C4-2B (cell line): ENCODE data around the gene VDAC2.

Experiments
- H3K27ac ChIP-seq: fragments of 450-650 bp; 2 replicates; pipeline ENCODE4 v1.5.1; 2017
- ZFX ChIP-seq: fragments of 450-650 bp; IDR thresholded peaks from 2 replicates; pipeline ENCODE4 v1.6.1; 2017
- TF ChIP-seq, protein P1 (sequence below): fragments of 450-650 bp; conservative IDR thresholded peaks from 2 replicates; pipeline ENCODE4 v1.5.1; 2017; ENCODE audit warnings: mild to moderate bottlenecking

The VDAC2 gene

DNA sequence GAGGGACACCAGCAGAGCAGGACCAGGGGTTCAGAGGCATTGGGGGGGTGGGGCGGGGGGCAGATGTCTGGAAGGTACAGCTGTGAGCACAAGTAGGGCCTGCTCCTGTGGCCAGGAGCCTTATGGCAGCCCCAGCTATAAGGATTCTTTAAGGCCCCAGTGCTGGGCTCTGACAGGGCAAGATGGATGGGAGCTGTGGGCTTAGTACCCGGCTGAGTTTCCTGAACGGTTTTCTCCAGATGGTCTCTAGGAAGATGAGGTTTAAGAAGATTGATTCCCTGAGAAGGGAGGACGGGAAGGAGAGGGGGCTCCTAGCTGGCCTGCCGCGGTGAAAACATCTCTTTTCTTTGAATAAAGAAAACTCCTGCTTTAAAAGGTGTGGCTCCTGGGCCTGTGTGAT is 55.3 kb downstream of the VDAC2 start:
- no peak overlapping the region for H3K27ac ChIP-seq
- TF ChIP-seq ZFX: no peak
- TF ChIP-seq, protein P1, sequence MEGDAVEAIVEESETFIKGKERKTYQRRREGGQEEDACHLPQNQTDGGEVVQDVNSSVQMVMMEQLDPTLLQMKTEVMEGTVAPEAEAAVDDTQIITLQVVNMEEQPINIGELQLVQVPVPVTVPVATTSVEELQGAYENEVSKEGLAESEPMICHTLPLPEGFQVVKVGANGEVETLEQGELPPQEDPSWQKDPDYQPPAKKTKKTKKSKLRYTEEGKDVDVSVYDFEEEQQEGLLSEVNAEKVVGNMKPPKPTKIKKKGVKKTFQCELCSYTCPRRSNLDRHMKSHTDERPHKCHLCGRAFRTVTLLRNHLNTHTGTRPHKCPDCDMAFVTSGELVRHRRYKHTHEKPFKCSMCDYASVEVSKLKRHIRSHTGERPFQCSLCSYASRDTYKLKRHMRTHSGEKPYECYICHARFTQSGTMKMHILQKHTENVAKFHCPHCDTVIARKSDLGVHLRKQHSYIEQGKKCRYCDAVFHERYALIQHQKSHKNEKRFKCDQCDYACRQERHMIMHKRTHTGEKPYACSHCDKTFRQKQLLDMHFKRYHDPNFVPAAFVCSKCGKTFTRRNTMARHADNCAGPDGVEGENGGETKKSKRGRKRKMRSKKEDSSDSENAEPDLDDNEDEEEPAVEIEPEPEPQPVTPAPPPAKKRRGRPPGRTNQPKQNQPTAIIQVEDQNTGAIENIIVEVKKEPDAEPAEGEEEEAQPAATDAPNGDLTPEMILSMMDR: no peak

DNA sequence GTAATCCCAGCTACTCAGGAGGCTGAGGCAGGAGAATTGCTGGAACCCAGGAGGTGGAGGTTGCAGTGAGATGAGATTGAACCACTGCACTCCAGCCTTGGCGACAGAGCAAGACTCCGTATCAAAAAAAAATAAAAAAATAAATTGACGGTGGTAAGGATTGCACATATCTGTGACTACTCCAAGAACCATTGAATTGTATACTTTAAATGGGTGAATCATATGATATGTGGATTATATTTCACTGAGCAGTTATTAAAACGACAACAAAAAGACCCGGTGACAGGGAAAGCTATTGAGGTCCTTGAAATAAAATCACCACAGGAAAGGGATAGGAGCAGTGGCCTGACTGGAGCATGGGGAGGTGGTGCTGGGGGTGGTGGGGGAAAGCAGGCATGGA is 56.3 kb downstream of the VDAC2 start:
- TF ChIP-seq, protein P1: no peak
- TF ChIP-seq ZFX: no peak
- H3K27ac ChIP-seq: no peak overlapping the region

DNA sequence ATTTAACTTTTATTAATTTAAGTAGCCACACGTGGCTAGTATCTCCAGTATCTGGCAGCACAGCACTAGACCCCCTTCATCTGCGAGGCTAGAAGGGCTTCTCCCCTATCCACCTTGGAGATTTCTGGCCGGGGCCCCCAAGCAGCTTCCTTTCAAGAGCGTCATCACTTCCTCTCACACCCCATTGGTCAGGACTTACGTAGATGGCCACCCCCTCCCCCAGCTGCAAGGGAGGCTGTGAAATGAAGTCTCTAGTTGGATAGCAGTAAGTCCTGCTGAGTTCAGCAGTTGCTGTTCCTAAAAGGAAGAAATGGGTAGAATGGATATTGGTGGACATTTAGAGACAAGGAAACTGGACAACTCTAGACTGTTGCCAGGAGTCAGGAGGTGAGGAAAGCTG is 59.0 kb downstream of the VDAC2 start:
- H3K27ac ChIP-seq: no peak overlapping the region
- TF ChIP-seq ZFX: no peak
- TF ChIP-seq, protein P1: no peak

DNA sequence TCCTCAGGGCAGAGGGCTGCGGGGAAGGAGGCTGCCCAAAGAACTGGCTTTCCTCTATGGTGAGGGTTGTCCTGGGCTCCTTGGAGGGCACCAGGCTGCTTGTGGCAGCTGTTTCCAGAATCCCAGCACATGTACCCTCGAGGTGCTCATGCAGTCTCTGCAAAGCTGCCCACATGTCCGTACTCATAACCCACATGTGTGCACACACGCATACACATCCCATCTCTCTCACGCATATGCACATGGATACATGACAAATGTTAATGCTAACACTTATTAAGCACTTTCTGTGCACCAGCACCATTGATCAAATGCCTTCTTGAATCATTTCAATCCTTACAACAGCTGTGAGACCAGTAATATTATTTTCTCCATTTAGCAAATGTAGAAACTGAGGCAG is 61.5 kb downstream of the VDAC2 start:
- no peak overlapping the region for H3K27ac ChIP-seq
- TF ChIP-seq, protein P1: no peak
- no peak for TF ChIP-seq ZFX

DNA sequence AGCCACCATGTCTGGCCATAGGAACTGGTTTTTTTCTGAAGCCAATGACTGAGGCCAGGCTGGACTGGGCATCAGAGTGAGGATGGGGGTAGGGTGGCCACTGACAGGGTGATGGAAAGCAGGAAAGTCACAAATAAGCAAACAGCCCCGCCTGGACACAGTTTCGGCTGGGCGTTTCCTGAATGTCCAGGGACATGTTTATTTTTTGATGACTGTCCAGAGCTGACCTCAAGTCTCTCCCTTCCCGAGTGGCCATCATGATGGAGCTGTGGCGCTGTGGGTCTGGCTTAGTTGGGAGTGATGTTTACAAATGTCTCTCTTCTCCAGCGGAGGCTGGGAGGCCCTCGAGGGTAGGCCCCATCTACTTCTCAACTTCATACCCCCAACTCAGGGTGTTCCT is 62.3 kb downstream of the VDAC2 start:
- no peak overlapping the region for H3K27ac ChIP-seq
- TF ChIP-seq, protein P1: no peak
- no peak for TF ChIP-seq ZFX

DNA sequence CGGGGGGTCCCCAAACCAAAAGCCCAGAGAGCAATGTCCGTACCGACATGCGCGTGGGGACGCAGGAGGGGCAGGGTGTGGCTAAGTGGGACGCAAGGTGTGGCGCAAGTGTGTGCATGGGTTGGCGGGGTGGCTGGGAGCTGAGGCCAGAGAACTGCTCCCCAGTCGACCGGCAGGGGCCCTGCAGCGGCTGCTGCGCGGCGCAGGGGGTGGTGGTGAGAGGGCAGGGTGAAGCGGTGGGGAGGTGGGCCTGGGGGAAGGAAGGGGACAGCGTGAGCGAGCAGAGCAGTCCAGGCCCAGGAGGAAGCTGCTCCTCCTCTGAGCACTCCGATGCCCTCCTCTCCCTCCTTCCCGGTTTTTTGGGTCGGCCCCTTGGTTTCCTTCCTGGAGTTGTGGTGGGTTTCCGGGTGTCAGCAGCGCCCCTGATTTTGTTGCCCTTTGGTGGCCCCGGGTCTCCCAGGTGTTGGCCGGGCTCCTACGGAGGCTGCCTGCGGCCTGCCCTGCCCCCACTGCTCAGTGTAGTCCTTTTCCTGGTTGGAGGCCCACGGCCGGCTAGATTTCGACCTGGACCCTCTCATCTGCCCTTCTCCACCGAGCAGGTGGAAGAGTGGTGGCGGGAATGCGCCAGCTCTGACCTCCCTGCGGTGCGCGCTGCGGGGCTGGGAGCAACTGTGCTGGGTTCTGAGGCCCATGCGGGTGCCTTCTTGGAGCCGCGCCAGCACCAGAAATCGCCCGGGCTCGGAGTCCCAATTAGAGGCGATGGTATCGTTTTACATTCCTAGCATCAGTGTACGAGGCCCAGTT is 65.7 kb downstream of the VDAC2 start:
- H3K27ac ChIP-seq: no peak overlapping the region
- TF ChIP-seq, protein P1: no peak
- no peak for TF ChIP-seq ZFX

DNA sequence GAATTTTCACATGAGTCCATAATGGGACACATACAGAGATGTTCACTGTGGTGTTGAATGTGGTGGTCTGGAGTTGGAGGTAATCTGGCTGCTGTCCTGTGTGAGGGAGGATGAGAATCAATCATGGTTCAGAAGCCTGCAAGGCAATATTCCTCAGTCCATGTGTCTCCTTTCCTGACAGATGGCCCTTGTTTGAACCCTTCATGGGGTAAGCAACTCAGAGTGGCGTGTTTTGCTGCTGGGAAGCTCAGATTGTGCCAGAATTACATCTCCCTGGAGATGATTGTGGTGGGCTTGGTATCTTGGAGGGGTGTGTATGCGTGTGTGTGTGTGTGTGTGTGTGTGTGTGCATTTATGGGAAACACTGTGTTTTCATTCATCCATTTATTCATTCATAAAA is 69.6 kb downstream of the VDAC2 start:
- no peak for TF ChIP-seq ZFX
- TF ChIP-seq, protein P1: no peak
- H3K27ac ChIP-seq: no peak overlapping the region
